LoVo (cell line): ENCODE data around the gene PITPNC1.
"Not testable (repeated sequence)": the region's sequence is repeated elsewhere in the genome, so short reads cannot be mapped to it uniquely, and the experiment has no call there.

Experiments
- DNase-seq: peaks from one replicate; pipeline ENCODE4 v3.0.0-alpha.2; 2016; ENCODE audit warnings: low spot score

The PITPNC1 gene

GRCh38 chr17:67401106-67401505, 24.0 kb downstream of the PITPNC1 start:
- DNase-seq = no peak

- DNase-seq = no peak
Measured at GRCh38 chr17:67401598-67402504, 24.8 kb downstream of the PITPNC1 start.

- DNase-seq = no peak
Measured at GRCh38 chr17:67403065-67403464, 26.0 kb downstream of the PITPNC1 start.

GRCh38 chr17:67403483-67403882, 26.4 kb downstream of the PITPNC1 start:
- DNase-seq = no peak

- DNase-seq = not testable (repeated sequence)
Measured at GRCh38 chr17:67408455-67408830, 31.4 kb downstream of the PITPNC1 start.

GRCh38 chr17:67411397-67411796, 34.3 kb downstream of the PITPNC1 start:
- no peak for DNase-seq

- no peak for DNase-seq
Measured at GRCh38 chr17:67412032-67412431, 35.0 kb downstream of the PITPNC1 start.

GRCh38 chr17:67412941-67413340, 35.9 kb downstream of the PITPNC1 start:
- no peak for DNase-seq

- DNase-seq = no peak
Measured at GRCh38 chr17:67413388-67413787, 36.3 kb downstream of the PITPNC1 start.

GRCh38 chr17:67414130-67414529, 37.0 kb downstream of the PITPNC1 start:
- DNase-seq = no peak

- DNase-seq = no peak
Measured at GRCh38 chr17:67414559-67414958, 37.5 kb downstream of the PITPNC1 start.

- DNase-seq = no peak
Measured at GRCh38 chr17:67415291-67415690, 38.2 kb downstream of the PITPNC1 start.

GRCh38 chr17:67417507-67417906, 40.4 kb downstream of the PITPNC1 start:
- DNase-seq = no peak

- no peak for DNase-seq
Measured at GRCh38 chr17:67420994-67421393, 43.9 kb downstream of the PITPNC1 start.

GRCh38 chr17:67421869-67422273, 44.8 kb downstream of the PITPNC1 start:
- DNase-seq = peak; percentile 95

GRCh38 chr17:67422296-67422695, 45.2 kb downstream of the PITPNC1 start:
- DNase-seq = peak; percentile 61

GRCh38 chr17:67422897-67423296, 45.8 kb downstream of the PITPNC1 start:
- peak; percentile 71 for DNase-seq

- no peak for DNase-seq
Measured at GRCh38 chr17:67425571-67426160, 48.6 kb downstream of the PITPNC1 start.

- no peak for DNase-seq
Measured at GRCh38 chr17:67427424-67427823, 50.3 kb downstream of the PITPNC1 start.

- not testable (repeated sequence) for DNase-seq
Measured at GRCh38 chr17:67430515-67430914, 53.4 kb downstream of the PITPNC1 start.

GRCh38 chr17:67431249-67432015, 54.4 kb downstream of the PITPNC1 start:
- peak; percentile 41 for DNase-seq

GRCh38 chr17:67433248-67433924, 56.3 kb downstream of the PITPNC1 start:
- no peak for DNase-seq
